ENCODE measurements around the gene TRMT11. TPM values are rescaled to one million over a fixed set of nuclear protein-coding genes. Genes with fewer than 3 reads are reported as not detected.
"Not testable (repeated sequence)": the region's sequence is repeated elsewhere in the genome, so short reads cannot be mapped to it uniquely, and the experiment has no call there.

TRMT11 gene
- polyA plus RNA-seq, 5 donors, result 23.3 to 34.3 (median 28.3) TPM

- DNase-seq, result no peak
Observed at GRCh38 chr6:126040826-126041225, 54.5 kb downstream of the TRMT11 start.

- DNase-seq, result no peak
Observed at GRCh38 chr6:126041516-126041915, 55.2 kb downstream of the TRMT11 start.

- no peak for DNase-seq
Observed at GRCh38 chr6:126042001-126042419, 55.7 kb downstream of the TRMT11 start.

- no peak for DNase-seq
Observed at GRCh38 chr6:126047648-126048047, 61.3 kb downstream of the TRMT11 start.

GRCh38 chr6:126048635-126049034 lies 62.3 kb downstream of the TRMT11 start:
- DNase-seq, result no peak

GRCh38 chr6:126050795-126051194 lies 64.5 kb downstream of the TRMT11 start:
- DNase-seq, result no peak

GRCh38 chr6:126051791-126052190 lies 65.5 kb downstream of the TRMT11 start:
- no peak for DNase-seq

- no peak for DNase-seq
Observed at GRCh38 chr6:126052485-126052884, 66.1 kb downstream of the TRMT11 start.

GRCh38 chr6:126054258-126054702 lies 67.9 kb downstream of the TRMT11 start:
- DNase-seq, result no peak

- no peak for DNase-seq
Observed at GRCh38 chr6:126054802-126055201, 68.5 kb downstream of the TRMT11 start.

GRCh38 chr6:126055449-126055848 lies 69.1 kb downstream of the TRMT11 start:
- no peak for DNase-seq

- no peak for DNase-seq
Observed at GRCh38 chr6:126056355-126057004, 70.1 kb downstream of the TRMT11 start.

GRCh38 chr6:126058085-126058484 lies 71.7 kb downstream of the TRMT11 start:
- DNase-seq, result not testable (repeated sequence)

GRCh38 chr6:126060400-126060799 lies 74.1 kb downstream of the TRMT11 start:
- no peak for DNase-seq

GRCh38 chr6:126063512-126064146 lies 77.3 kb downstream of the TRMT11 start:
- no peak for DNase-seq

GRCh38 chr6:126064257-126064747 lies 78.0 kb downstream of the TRMT11 start:
- no peak for DNase-seq

- DNase-seq, result no peak
Observed at GRCh38 chr6:126064748-126065401, 78.5 kb downstream of the TRMT11 start.

- no peak for DNase-seq
Observed at GRCh38 chr6:126066053-126067048, 80.0 kb downstream of the TRMT11 start.

GRCh38 chr6:126067073-126067472 lies 80.7 kb downstream of the TRMT11 start:
- DNase-seq, result no peak

- DNase-seq, result no peak
Observed at GRCh38 chr6:126069449-126069848, 83.1 kb downstream of the TRMT11 start.

GRCh38 chr6:126071000-126071647 lies 84.8 kb downstream of the TRMT11 start:
- DNase-seq, result no peak
